GM19193 (cell line): Measurements from ENCODE around the gene CCDC142.

ENCODE experiments used
- POLR2A ChIP-seq: IDR thresholded peaks from 4 replicates; pipeline ENCODE4 v1.6.1; 2011; ENCODE audit not compliant: insufficient read depth, insufficient read length; ENCODE audit errors: extremely low read depth

CCDC142 gene

GRCh38 chr2:74441690-74442482 lies 40.9 kb downstream of the CCDC142 start, which contains the start of gene RTKN:
TSS of gene RTKN (minus strand) at chr2:74441937. CDS start at chr2:74441816, 121 bp downstream.
- peak; percentile 54 for TF ChIP-seq POLR2A

- no peak for TF ChIP-seq POLR2A
Observed at GRCh38 chr2:74441170-74441689, 41.6 kb downstream of the CCDC142 start.

GRCh38 chr2:74440378-74441169 lies 42.2 kb downstream of the CCDC142 start:
- peak; percentile 55 for TF ChIP-seq POLR2A

GRCh38 chr2:74439803-74440377 lies 42.9 kb downstream of the CCDC142 start:
- TF ChIP-seq POLR2A, result no peak

- TF ChIP-seq POLR2A, result no peak
Observed at GRCh38 chr2:74439373-74439772, 43.4 kb downstream of the CCDC142 start.

- TF ChIP-seq POLR2A, result no peak
Observed at GRCh38 chr2:74438248-74438647, 44.5 kb downstream of the CCDC142 start.

- TF ChIP-seq POLR2A, result no peak
Observed at GRCh38 chr2:74436848-74437695, 45.7 kb downstream of the CCDC142 start.

- TF ChIP-seq POLR2A, result no peak
Observed at GRCh38 chr2:74436111-74436805, 46.5 kb downstream of the CCDC142 start.

GRCh38 chr2:74430502-74430901 lies 52.3 kb downstream of the CCDC142 start:
- no peak for TF ChIP-seq POLR2A

GRCh38 chr2:74429487-74430451 lies 53.0 kb downstream of the CCDC142 start:
- no peak for TF ChIP-seq POLR2A

- no peak for TF ChIP-seq POLR2A
Observed at GRCh38 chr2:74428675-74429074, 54.1 kb downstream of the CCDC142 start.

- no peak for TF ChIP-seq POLR2A
Observed at GRCh38 chr2:74427551-74427950, 55.2 kb downstream of the CCDC142 start.
